MM.1S (cell line): ENCODE measurements around the gene SCARB2.

Experiments used
- DNase-seq: peaks from one replicate; pipeline ENCODE4 v3.0.0-alpha.2; 2015
- H2AFZ ChIP-seq: fragments of 300-600 bp; sonication (generic); 2 replicates; pipeline ENCODE4 v1.6.0; 2016; ENCODE audit warnings: antibody characterized with exemption, low read length
- H3F3A ChIP-seq: fragments of 300-600 bp; sonication (generic); 2 replicates; pipeline ENCODE4 v1.6.1; 2016; ENCODE audit warnings: mild to moderate bottlenecking, antibody characterized with exemption, low read length, moderate library complexity, mixed read lengths; ENCODE audit not compliant: insufficient read depth
- H3K27ac ChIP-seq: fragments of 300-600 bp; sonication (generic); 2 replicates; pipeline ENCODE4 v1.5.1; 2016; ENCODE audit warnings: mild to moderate bottlenecking, low read length
- H3K27me3 ChIP-seq: fragments of 300-600 bp; sonication (generic); replicated peaks from 2 replicates; pipeline ENCODE4 v1.6.0; 2016; ENCODE audit warnings: low read length; ENCODE audit not compliant: insufficient read depth
- H3K36me3 ChIP-seq: fragments of 300-600 bp; sonication (generic); replicated peaks from 2 replicates; pipeline ENCODE4 v1.6.1; 2016; ENCODE audit warnings: mild to moderate bottlenecking, low read length, mixed read lengths; ENCODE audit not compliant: insufficient read depth
- H3K4me1 ChIP-seq: fragments of 300-600 bp; sonication (generic); 2 replicates; pipeline ENCODE4 v1.6.1; 2016; ENCODE audit warnings: low read length, mixed read lengths
- H3K4me2 ChIP-seq: fragments of 300-600 bp; sonication (generic); 2 replicates; pipeline ENCODE4 v1.6.0; 2016; ENCODE audit warnings: low read depth, low read length
- H3K4me3 ChIP-seq: fragments of 300-600 bp; sonication (generic); 2 replicates; pipeline ENCODE4 v1.5.1; 2016; ENCODE audit warnings: low read length, mixed read lengths
- H3K79me2 ChIP-seq: fragments of 300-600 bp; sonication (generic); 2 replicates; pipeline ENCODE4 v1.6.1; 2016; ENCODE audit warnings: mixed run types, low read length, mixed read lengths
- H3K9ac ChIP-seq: fragments of 300-600 bp; sonication (generic); 2 replicates; pipeline ENCODE4 v1.6.1; 2016; ENCODE audit warnings: low read length, mixed read lengths
- H3K9me2 ChIP-seq: fragments of 300-600 bp; sonication (generic); replicated peaks from 2 replicates; pipeline ENCODE4 v1.6.1; 2016; ENCODE audit warnings: mild to moderate bottlenecking, low read length, mixed read lengths; ENCODE audit not compliant: insufficient read depth
- H3K9me3 ChIP-seq: fragments of 300-600 bp; sonication (generic); replicated peaks from 2 replicates; pipeline ENCODE4 v1.6.1; 2016; ENCODE audit warnings: mild to moderate bottlenecking, low read length, mixed read lengths; ENCODE audit not compliant: insufficient read depth
- H4K20me1 ChIP-seq: fragments of 300-600 bp; sonication (generic); 2 replicates; pipeline ENCODE4 v1.6.1; 2016; ENCODE audit warnings: mild to moderate bottlenecking, low read length, moderate library complexity, mixed read lengths; ENCODE audit not compliant: insufficient read depth
- EZH2 ChIP-seq: fragments of 300-600 bp; sonication (generic); optimal IDR thresholded peaks from 2 replicates; pipeline ENCODE3; 2017; ENCODE audit warnings: low read depth, mild to moderate bottlenecking, antibody characterized with exemption, low read length, mixed read lengths
- EZH2phosphoT487 ChIP-seq: fragments of 300-600 bp; sonication (generic); IDR thresholded peaks from 2 replicates; pipeline ENCODE4 v1.6.1; 2018; ENCODE audit warnings: antibody characterized with exemption, low read length
- TF ChIP-seq, protein P1 (sequence below): fragments of 300-600 bp; sonication (generic); IDR thresholded peaks from 2 replicates; pipeline ENCODE4 v1.5.1; 2016; ENCODE audit warnings: antibody characterized with exemption, low read length, mixed read lengths

Gene SCARB2

GRCh38 chr4:76210452-76210851 is 3.2 kb downstream of the SCARB2 start:
- peak overlapping the region; percentile 88; the same call in 1 of the 2 replicates for H3K27ac ChIP-seq
- H3K9me2 ChIP-seq: no peaks in the 10 kb centered on the region
- H3K4me3 ChIP-seq: peak overlapping the region; percentile 87
- TF ChIP-seq EZH2phosphoT487: no peak
- TF ChIP-seq, protein P1, sequence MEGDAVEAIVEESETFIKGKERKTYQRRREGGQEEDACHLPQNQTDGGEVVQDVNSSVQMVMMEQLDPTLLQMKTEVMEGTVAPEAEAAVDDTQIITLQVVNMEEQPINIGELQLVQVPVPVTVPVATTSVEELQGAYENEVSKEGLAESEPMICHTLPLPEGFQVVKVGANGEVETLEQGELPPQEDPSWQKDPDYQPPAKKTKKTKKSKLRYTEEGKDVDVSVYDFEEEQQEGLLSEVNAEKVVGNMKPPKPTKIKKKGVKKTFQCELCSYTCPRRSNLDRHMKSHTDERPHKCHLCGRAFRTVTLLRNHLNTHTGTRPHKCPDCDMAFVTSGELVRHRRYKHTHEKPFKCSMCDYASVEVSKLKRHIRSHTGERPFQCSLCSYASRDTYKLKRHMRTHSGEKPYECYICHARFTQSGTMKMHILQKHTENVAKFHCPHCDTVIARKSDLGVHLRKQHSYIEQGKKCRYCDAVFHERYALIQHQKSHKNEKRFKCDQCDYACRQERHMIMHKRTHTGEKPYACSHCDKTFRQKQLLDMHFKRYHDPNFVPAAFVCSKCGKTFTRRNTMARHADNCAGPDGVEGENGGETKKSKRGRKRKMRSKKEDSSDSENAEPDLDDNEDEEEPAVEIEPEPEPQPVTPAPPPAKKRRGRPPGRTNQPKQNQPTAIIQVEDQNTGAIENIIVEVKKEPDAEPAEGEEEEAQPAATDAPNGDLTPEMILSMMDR: no peak; the same call in 1 of the 2 replicates
- TF ChIP-seq EZH2: no peak
- peak overlapping the region; percentile 89 for H3K4me2 ChIP-seq
- DNase-seq: peak; percentile 41
- H3K36me3 ChIP-seq: no peaks in the 10 kb centered on the region
- H4K20me1 ChIP-seq: no peaks in the 10 kb centered on the region
- peaks cover 94% of the 10 kb centered on the region for H3K79me2 ChIP-seq
- H3K4me1 ChIP-seq: peaks cover 51% of the 10 kb centered on the region
- H3K27me3 ChIP-seq: no peaks in the 10 kb centered on the region
- H3K9ac ChIP-seq: peak overlapping the region; percentile 87; the same call in 1 of the 2 replicates
- peaks cover 38% of the 10 kb centered on the region for H3F3A ChIP-seq
- no peak overlapping the region for H2AFZ ChIP-seq
- H3K9me3 ChIP-seq: no peaks in the 10 kb centered on the region

GRCh38 chr4:76209881-76210280 is 3.7 kb downstream of the SCARB2 start:
- no peak overlapping the region for H3K9ac ChIP-seq
- peak overlapping the region; percentile 89 for H3K4me2 ChIP-seq
- no peak overlapping the region for H2AFZ ChIP-seq
- H3K36me3 ChIP-seq: no peaks in the 10 kb centered on the region
- peak overlapping the region; percentile 87 for H3K4me3 ChIP-seq
- H3F3A ChIP-seq: peaks cover 34% of the 10 kb centered on the region
- H3K9me3 ChIP-seq: no peaks in the 10 kb centered on the region
- H3K27me3 ChIP-seq: no peaks in the 10 kb centered on the region
- TF ChIP-seq EZH2: no peak
- TF ChIP-seq EZH2phosphoT487: no peak
- TF ChIP-seq, protein P1: no peak
- no peaks in the 10 kb centered on the region for H4K20me1 ChIP-seq
- peaks cover 49% of the 10 kb centered on the region for H3K4me1 ChIP-seq
- DNase-seq: no peak
- H3K9me2 ChIP-seq: no peaks in the 10 kb centered on the region
- H3K79me2 ChIP-seq: peaks cover 94% of the 10 kb centered on the region
- peak overlapping the region; percentile 88; the same call in 1 of the 2 replicates for H3K27ac ChIP-seq

- Histone ChIP-seq H3K4me1 (peaks cover 62% of the 10 kb centered on the region), H3K27ac (peak overlapping the region; percentile 42; the same call in 1 of the 2 replicates), H3K27me3 (no peaks in the 10 kb centered on the region), H3K9me3 (no peaks in the 10 kb centered on the region), H3K4me3 (peak overlapping the region; percentile 22; the same call in 1 of the 2 replicates), H3F3A (peaks cover 28% of the 10 kb centered on the region), H3K4me2 (peak overlapping the region; percentile 57), H3K9ac (peak overlapping the region; percentile 10; the same call in 1 of the 2 replicates), H3K9me2 (no peaks in the 10 kb centered on the region), H2AFZ (no peak overlapping the region), H3K36me3 (no peaks in the 10 kb centered on the region), H3K79me2 (peaks cover 100% of the 10 kb centered on the region), H4K20me1 (no peaks in the 10 kb centered on the region)
- DNase-seq: no peak
- TF ChIP-seq EZH2 (no peak), EZH2phosphoT487 (no peak)
- TF ChIP-seq, protein P1: no peak
Measured at GRCh38 chr4:76208005-76208765, 5.4 kb downstream of the SCARB2 start.
